HepG2 (cell line): ENCODE measurements around the gene CBLN4. TPM values are rescaled to one million over a fixed set of nuclear protein-coding genes. Genes with fewer than 3 reads are reported as not detected.

Experiments
- TAF1 ChIP-seq: sonication (generic); formaldehyde crosslinking; IDR thresholded peaks from 2 replicates; pipeline ENCODE4 v1.4.0; 2020; ENCODE audit warnings: missing genetic modification reagents
- polyA plus RNA-seq, 8 experiments: library from polyadenylated mRNA; depleted of rRNA in 3 of 8; stranded (reverse) in 7 of 8; unstranded in 1 of 8; fragments of >200 nt; fragmentation: Illumina TruSeq in 4 of 8; extraction: Trizol in 4 of 8; gene quantifications; 2 replicates each; pipeline versions ENCODE4 v1.2.1 to v1.2.3, GENCODE V29; 2011 to 2016; ENCODE audit warnings: low read depth in 4 of 8, missing spikeins in 1 of 8, mixed read lengths in 1 of 8; ENCODE audit not compliant: insufficient read depth in 1 of 8
- total RNA-seq, 5 experiments: library from RNA; depleted of rRNA; stranded (reverse); fragments of >200 nt; fragmentation: Illumina TruSeq; extraction: Trizol; gene quantifications; 2 replicates each; pipeline ENCODE4 v1.2.3, GENCODE V29; 2016; ENCODE audit warnings: low read depth in 1 of 5
- TF ChIP-seq, protein P1 (sequence below), 2 experiments: fragments of 450-650 bp in 1 of 2; sonication (generic) in 1 of 2; formaldehyde crosslinking in 1 of 2; IDR thresholded peaks; 2 replicates each; pipeline versions ENCODE4 v1.6.1 to v1.8.0; 2016 to 2022; ENCODE audit warnings: antibody characterized with exemption in 1 of 2, mild to moderate bottlenecking in 1 of 2, missing genetic modification reagents in 1 of 2
- TF ChIP-seq, protein P2 (sequence below): sonication (generic); formaldehyde crosslinking; IDR thresholded peaks from 2 replicates; pipeline ENCODE4 v1.8.1; 2023; ENCODE audit warnings: mild to moderate bottlenecking, missing genetic modification reagents

The CBLN4 gene
- total and polyA plus RNA-seq, 2 of the 13 experiments (the other 11 are each of a cell fraction or from before 2014, with no cell fraction given), result not detected

DNA sequence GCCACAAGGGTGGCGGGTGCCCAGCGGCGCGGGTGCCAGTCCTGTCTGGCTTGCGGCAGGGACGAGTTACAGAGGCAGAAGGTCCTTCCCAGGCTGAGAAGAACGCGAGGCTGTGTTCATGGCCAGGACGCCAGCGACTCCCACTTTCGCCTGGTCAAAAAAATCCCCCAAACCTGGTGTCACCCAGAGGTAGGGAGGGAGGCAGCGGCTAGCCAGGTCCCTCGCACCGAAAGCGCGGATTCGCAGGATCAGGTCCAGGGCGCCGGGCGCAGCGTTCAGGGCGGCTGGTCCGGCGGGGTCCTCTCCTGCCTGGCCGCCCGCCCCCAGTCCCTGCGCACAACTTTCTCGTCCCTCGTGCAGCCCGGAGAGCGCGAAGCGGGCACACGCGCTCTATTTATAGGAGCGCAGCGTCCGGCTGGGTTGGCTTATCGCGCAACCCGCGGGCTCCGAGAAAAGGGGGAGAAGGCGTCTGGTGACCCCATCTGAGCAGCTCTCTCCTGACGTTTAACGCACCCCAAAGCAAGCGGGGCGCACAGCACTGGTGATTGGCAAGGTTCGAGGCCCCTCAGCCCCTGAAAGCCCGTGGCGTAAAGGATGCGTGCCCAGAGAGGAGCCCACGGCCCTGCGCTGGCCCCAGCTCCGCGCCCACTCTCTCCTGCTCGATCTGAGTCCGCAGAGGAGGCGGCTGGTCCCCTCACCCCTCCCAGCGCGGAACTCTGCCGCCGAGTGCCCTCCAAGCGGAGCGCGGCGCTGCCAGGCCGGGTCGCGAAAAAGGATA, 519 bp downstream of the CBLN4 start (continued):
- TF ChIP-seq, protein P1, sequence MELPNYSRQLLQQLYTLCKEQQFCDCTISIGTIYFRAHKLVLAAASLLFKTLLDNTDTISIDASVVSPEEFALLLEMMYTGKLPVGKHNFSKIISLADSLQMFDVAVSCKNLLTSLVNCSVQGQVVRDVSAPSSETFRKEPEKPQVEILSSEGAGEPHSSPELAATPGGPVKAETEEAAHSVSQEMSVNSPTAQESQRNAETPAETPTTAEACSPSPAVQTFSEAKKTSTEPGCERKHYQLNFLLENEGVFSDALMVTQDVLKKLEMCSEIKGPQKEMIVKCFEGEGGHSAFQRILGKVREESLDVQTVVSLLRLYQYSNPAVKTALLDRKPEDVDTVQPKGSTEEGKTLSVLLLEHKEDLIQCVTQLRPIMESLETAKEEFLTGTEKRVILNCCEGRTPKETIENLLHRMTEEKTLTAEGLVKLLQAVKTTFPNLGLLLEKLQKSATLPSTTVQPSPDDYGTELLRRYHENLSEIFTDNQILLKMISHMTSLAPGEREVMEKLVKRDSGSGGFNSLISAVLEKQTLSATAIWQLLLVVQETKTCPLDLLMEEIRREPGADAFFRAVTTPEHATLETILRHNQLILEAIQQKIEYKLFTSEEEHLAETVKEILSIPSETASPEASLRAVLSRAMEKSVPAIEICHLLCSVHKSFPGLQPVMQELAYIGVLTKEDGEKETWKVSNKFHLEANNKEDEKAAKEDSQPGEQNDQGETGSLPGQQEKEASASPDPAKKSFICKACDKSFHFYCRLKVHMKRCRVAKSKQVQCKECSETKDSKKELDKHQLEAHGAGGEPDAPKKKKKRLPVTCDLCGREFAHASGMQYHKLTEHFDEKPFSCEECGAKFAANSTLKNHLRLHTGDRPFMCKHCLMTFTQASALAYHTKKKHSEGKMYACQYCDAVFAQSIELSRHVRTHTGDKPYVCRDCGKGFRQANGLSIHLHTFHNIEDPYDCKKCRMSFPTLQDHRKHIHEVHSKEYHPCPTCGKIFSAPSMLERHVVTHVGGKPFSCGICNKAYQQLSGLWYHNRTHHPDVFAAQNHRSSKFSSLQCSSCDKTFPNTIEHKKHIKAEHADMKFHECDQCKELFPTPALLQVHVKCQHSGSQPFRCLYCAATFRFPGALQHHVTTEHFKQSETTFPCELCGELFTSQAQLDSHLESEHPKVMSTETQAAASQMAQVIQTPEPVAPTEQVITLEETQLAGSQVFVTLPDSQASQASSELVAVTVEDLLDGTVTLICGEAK (IDR thresholded peaks at IDR 0.05), result no peak
- TF ChIP-seq, protein P1 (CRISPR knock-in tag; IDR thresholded peaks at IDR 0.05), result no peak
- TF ChIP-seq TAF1, result no peak
- TF ChIP-seq, protein P2, sequence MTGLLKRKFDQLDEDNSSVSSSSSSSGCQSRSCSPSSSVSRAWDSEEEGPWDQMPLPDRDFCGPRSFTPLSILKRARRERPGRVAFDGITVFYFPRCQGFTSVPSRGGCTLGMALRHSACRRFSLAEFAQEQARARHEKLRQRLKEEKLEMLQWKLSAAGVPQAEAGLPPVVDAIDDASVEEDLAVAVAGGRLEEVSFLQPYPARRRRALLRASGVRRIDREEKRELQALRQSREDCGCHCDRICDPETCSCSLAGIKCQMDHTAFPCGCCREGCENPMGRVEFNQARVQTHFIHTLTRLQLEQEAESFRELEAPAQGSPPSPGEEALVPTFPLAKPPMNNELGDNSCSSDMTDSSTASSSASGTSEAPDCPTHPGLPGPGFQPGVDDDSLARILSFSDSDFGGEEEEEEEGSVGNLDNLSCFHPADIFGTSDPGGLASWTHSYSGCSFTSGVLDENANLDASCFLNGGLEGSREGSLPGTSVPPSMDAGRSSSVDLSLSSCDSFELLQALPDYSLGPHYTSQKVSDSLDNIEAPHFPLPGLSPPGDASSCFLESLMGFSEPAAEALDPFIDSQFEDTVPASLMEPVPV, result no peak
